ENCODE results near the gene EN2. TPM values are rescaled to one million over a fixed set of nuclear protein-coding genes. Genes with fewer than 3 reads are reported as not detected.

The EN2 gene
- total and polyA plus RNA-seq, 3 donors from 2014 or later: 0.81 to 1.6 (median 1.6) TPM

GRCh38 chr7:155460926-155461613 is 3.1 kb downstream of the EN2 start:
- Histone ChIP-seq H3K27ac (no peak overlapping the region), H3K36me3 (ENCODE audit: low read depth, missing control alignments) (no peaks in the 10 kb centered on the region), H3K27me3 (peaks cover 4% of the 10 kb centered on the region), H3K9me3 (no peaks in the 10 kb centered on the region), H3K4me1 (peaks cover 11% of the 10 kb centered on the region), H3K4me3 (no peak overlapping the region)
- DNase-seq: no peak
- intact Hi-C loops (cut with DNase I; ENCODE audit: low total_unique reads): no loop called here
- TF ChIP-seq POLR2A (IDR thresholded peaks at IDR 0.05) (no peak), CTCF (IDR thresholded peaks at IDR 0.05) (no peak)
- WGBS, 2 donors: 30 to 50% methylated on average over 8 of the region's 8 CpGs

GRCh38 chr7:155461631-155462030 is 3.7 kb downstream of the EN2 start:
- Histone ChIP-seq H3K36me3 (ENCODE audit: low read depth, missing control alignments) (no peaks in the 10 kb centered on the region), H3K9me3 (no peaks in the 10 kb centered on the region), H3K27me3 (peaks cover 4% of the 10 kb centered on the region), H3K4me1 (peaks cover 11% of the 10 kb centered on the region), H3K27ac (no peak overlapping the region), H3K4me3 (no peak overlapping the region)
- TF ChIP-seq CTCF (IDR thresholded peaks at IDR 0.05) (no peak), POLR2A (IDR thresholded peaks at IDR 0.05) (no peak)
- no peak for DNase-seq
- 59 to 65% methylated on average over 3 of the region's 3 CpGs for WGBS, 2 donors
- intact Hi-C loops (cut with DNase I; ENCODE audit: low total_unique reads): no loop called here

- Histone ChIP-seq H3K36me3 (ENCODE audit: low read depth, missing control alignments) (no peaks in the 10 kb centered on the region), H3K4me1 (peaks cover 5% of the 10 kb centered on the region), H3K4me3 (no peak overlapping the region), H3K9me3 (no peaks in the 10 kb centered on the region), H3K27ac (no peak overlapping the region), H3K27me3 (peaks cover 4% of the 10 kb centered on the region)
- whole genome bisulfite sequencing, 2 donors: 17 to 41% methylated on average over 32 to 33 of the region's 33 CpGs
- intact Hi-C loops (cut with DNase I; ENCODE audit: low total_unique reads): no loop called here
- DNase-seq: no peak
- no peak for TF ChIP-seq CTCF (IDR thresholded peaks at IDR 0.05)
- no peak for TF ChIP-seq POLR2A (IDR thresholded peaks at IDR 0.05)
These were observed 4.3 kb downstream of the EN2 start for GRCh38 chr7:155462163-155462735.

- Histone ChIP-seq H3K4me1 (peaks cover 9% of the 10 kb centered on the region), H3K27me3 (peaks cover 4% of the 10 kb centered on the region), H3K27ac (no peak overlapping the region), H3K36me3 (ENCODE audit: low read depth, missing control alignments) (no peaks in the 10 kb centered on the region), H3K4me3 (no peak overlapping the region), H3K9me3 (no peaks in the 10 kb centered on the region)
- intact Hi-C loops (cut with DNase I; ENCODE audit: low total_unique reads): no loop called here
- no peak for DNase-seq
- WGBS, 2 donors: 32 to 56% methylated on average over 15 of the region's 15 CpGs
- TF ChIP-seq POLR2A (IDR thresholded peaks at IDR 0.05): no peak
- no peak for TF ChIP-seq CTCF (IDR thresholded peaks at IDR 0.05)
These were observed 5.3 kb downstream of the EN2 start for GRCh38 chr7:155463114-155463811.
